PC-3 (cell line): Measurements from ENCODE around the gene CTNND2. TPM values are rescaled to one million over a fixed set of nuclear protein-coding genes. Genes with fewer than 3 reads are reported as not detected.

Experiments
- ATAC-seq: fragments of 200-7000 bp; cut with Tn5 transposase; 2 replicates; pipeline ENCODE4 v1.9.1; 2020; ENCODE audit warnings: mild to moderate bottlenecking, moderate library complexity
- BruUV-seq: library from RNA; stranded (reverse); fragments of 400-500 nt; replicated peaks from 2 replicates; lab custom pipeline; 2021; lab: Mats Ljungman, UMichigan
- CTCF ChIA-PET: fragments of 300-600 bp; sonication (Branson Sonifier 250); formaldehyde crosslinking; loops from one replicate; lab custom pipeline; 2022; ENCODE audit warnings: antibody characterized with exemption; lab: Charles Lee
- POLR2A ChIA-PET: fragments of 300-600 bp; sonication (Branson Sonifier 250); formaldehyde crosslinking; loops from one replicate; lab custom pipeline; 2022; ENCODE audit warnings: antibody characterized with exemption; ENCODE audit not compliant: unreplicated experiment; lab: Charles Lee
- DNase-seq: peaks from one replicate; pipeline ENCODE4 v3.0.0-alpha.2; 2015
- H2AFZ ChIP-seq: fragments of 300-600 bp; sonication (generic); 2 replicates; pipeline ENCODE4 v1.6.0; 2016; ENCODE audit warnings: antibody characterized with exemption, low read length
- H3F3A ChIP-seq: fragments of 300-600 bp; sonication (generic); one replicate; pipeline ENCODE4 v1.6.0; 2017; ENCODE audit warnings: antibody characterized with exemption, low read length, control low read depth, mild to moderate bottlenecking; ENCODE audit not compliant: unreplicated experiment
- H3K27ac ChIP-seq: fragments of 300-600 bp; sonication (generic); 2 replicates; pipeline ENCODE4 v1.5.1; 2016; ENCODE audit warnings: mild to moderate bottlenecking, low read length
- H3K27me3 ChIP-seq: fragments of 300-600 bp; sonication (generic); 2 replicates; pipeline ENCODE4 v1.6.1; 2016; ENCODE audit warnings: low read length, mixed read lengths
- H3K36me3 ChIP-seq: fragments of 300-600 bp; sonication (generic); 2 replicates; pipeline ENCODE4 v1.6.1; 2016; ENCODE audit warnings: low read depth, mixed run types, low read length, mixed read lengths
- H3K4me1 ChIP-seq: fragments of 300-600 bp; sonication (generic); 2 replicates; pipeline ENCODE4 v1.5.1; 2016; ENCODE audit warnings: low read length; ENCODE audit not compliant: insufficient read depth
- H3K4me2 ChIP-seq: fragments of 300-600 bp; sonication (generic); 2 replicates; pipeline ENCODE4 v1.6.0; 2016; ENCODE audit warnings: low read length
- H3K4me3 ChIP-seq: fragments of 300-600 bp; sonication (generic); 2 replicates; pipeline ENCODE4 v1.5.1; 2016; ENCODE audit warnings: mild to moderate bottlenecking, low read length, mixed read lengths
- H3K79me2 ChIP-seq: fragments of 300-600 bp; sonication (generic); 2 replicates; pipeline ENCODE4 v1.6.1; 2017; ENCODE audit warnings: low read length, mixed read lengths
- H3K9ac ChIP-seq: fragments of 300-600 bp; sonication (generic); 2 replicates; pipeline ENCODE4 v1.6.0; 2016; ENCODE audit warnings: mild to moderate bottlenecking, low read length
- H3K9me2 ChIP-seq: fragments of 300-600 bp; sonication (generic); replicated peaks from 2 replicates; pipeline ENCODE4 v1.6.1; 2016; ENCODE audit warnings: mixed run types, low read length, mixed read lengths
- H3K9me3 ChIP-seq: fragments of 300-600 bp; sonication (generic); 2 replicates; pipeline ENCODE4 v1.6.1; 2016; ENCODE audit warnings: low read length, mixed read lengths
- H4K20me1 ChIP-seq: fragments of 300-600 bp; sonication (generic); 2 replicates; pipeline ENCODE4 v1.6.1; 2016; ENCODE audit warnings: low read length, mixed read lengths
- EZH2 ChIP-seq: fragments of 300-600 bp; sonication (generic); IDR thresholded peaks from one replicate; pipeline ENCODE4 v1.6.1; 2017; ENCODE audit warnings: antibody characterized with exemption, mild to moderate bottlenecking, low read length; ENCODE audit not compliant: unreplicated experiment
- EZH2phosphoT487 ChIP-seq: fragments of 300-600 bp; sonication (generic); IDR thresholded peaks from 2 replicates; pipeline ENCODE4 v1.6.1; 2018; ENCODE audit warnings: mild to moderate bottlenecking, antibody characterized with exemption, low read length, borderline replicate concordance
- intact Hi-C: fragments of 100-400 bp; cut with micrococcal nuclease; formaldehyde crosslinking; loops from 2 replicates; pipeline ENCODE4 v1.9.0; 2023
- total RNA-seq: library from RNA; depleted of rRNA; stranded (reverse); fragments of >200 nt; gene quantifications from 2 replicates; pipeline ENCODE4 v1.2.3, GENCODE V29; 2014
- TF ChIP-seq, protein P1 (sequence below): fragments of 300-600 bp; sonication (generic); conservative IDR thresholded peaks from 2 replicates; pipeline ENCODE4 v1.5.1; 2017; ENCODE audit warnings: antibody characterized with exemption, low read depth, mild to moderate bottlenecking, low read length

Gene CTNND2
- total RNA-seq, 1 experiment from 2014 or later, result 1.8 TPM

DNA sequence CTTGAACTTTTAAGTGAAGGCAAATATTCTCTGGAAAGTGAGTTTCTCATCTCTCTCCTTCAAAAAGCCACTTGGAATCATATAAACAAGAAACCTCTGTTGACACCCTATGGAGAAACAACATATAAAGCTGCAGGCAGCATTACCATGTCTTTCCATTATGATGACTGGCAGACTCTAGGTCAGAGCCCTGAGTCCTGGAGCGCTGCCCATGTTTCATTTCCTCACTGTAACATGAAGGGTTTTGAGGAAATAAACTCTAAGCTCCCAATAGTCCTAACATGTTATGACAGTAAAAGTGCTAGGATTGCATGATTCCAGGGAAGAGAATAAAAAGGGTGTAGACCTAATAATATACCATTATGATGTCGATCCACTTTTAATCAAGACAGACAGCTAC, 220.6 kb downstream of the CTNND2 start:
- CTCF ChIA-PET, result no interaction called here

GRCh38 chr5:11681796-11682195, 222.4 kb downstream of the CTNND2 start:
- ChIA-PET POLR2A (no interaction called here), CTCF (no interaction called here)
- TF ChIP-seq, protein P1, sequence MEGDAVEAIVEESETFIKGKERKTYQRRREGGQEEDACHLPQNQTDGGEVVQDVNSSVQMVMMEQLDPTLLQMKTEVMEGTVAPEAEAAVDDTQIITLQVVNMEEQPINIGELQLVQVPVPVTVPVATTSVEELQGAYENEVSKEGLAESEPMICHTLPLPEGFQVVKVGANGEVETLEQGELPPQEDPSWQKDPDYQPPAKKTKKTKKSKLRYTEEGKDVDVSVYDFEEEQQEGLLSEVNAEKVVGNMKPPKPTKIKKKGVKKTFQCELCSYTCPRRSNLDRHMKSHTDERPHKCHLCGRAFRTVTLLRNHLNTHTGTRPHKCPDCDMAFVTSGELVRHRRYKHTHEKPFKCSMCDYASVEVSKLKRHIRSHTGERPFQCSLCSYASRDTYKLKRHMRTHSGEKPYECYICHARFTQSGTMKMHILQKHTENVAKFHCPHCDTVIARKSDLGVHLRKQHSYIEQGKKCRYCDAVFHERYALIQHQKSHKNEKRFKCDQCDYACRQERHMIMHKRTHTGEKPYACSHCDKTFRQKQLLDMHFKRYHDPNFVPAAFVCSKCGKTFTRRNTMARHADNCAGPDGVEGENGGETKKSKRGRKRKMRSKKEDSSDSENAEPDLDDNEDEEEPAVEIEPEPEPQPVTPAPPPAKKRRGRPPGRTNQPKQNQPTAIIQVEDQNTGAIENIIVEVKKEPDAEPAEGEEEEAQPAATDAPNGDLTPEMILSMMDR, result no peak
- Histone ChIP-seq H3K27ac (no peak overlapping the region), H3K36me3 (no peaks in the 10 kb centered on the region), H3K9me2 (0 out of 2 replicates have a peak, but pooled peaks cover 4% of the 10 kb centered on the region), H3K4me2 (no peak overlapping the region), H3K4me1 (no peaks in the 10 kb centered on the region), H4K20me1 (no peaks in the 10 kb centered on the region), H3K79me2 (no peaks in the 10 kb centered on the region), H3F3A (no peaks in the 10 kb centered on the region), H3K4me3 (no peak overlapping the region), H2AFZ (no peak overlapping the region), H3K27me3 (no peaks in the 10 kb centered on the region), H3K9ac (no peak overlapping the region), H3K9me3 (no peaks in the 10 kb centered on the region)
- ATAC-seq (no peak), DNase-seq (no peak)
- intact Hi-C loops, result no loop called here
- no TSS peak for BruUV-seq

More for the DNA sequence above, 220.6 kb downstream of the CTNND2 start:
- H3K4me1 ChIP-seq, result no peaks in the 10 kb centered on the region
- POLR2A ChIA-PET, result interaction anchor here (0.7 kb wide), 1 partner anchor 34 kb away, joined by 8 read pairs; no protein-coding TSS in a partner anchor
- no peaks in the 10 kb centered on the region for H3K9me3 ChIP-seq
- H3K36me3 ChIP-seq, result no peaks in the 10 kb centered on the region
- BruUV-seq, result no TSS peak
- TF ChIP-seq, protein P1, result no peak
- H3K79me2 ChIP-seq, result no peaks in the 10 kb centered on the region
- H3K27ac ChIP-seq, result no peak overlapping the region
- no peak for DNase-seq
- H3K4me3 ChIP-seq, result no peak overlapping the region
- H3F3A ChIP-seq, result no peaks in the 10 kb centered on the region
- intact Hi-C loops, result no loop called here
- no peaks in the 10 kb centered on the region for H3K27me3 ChIP-seq
- H4K20me1 ChIP-seq, result no peaks in the 10 kb centered on the region
- ATAC-seq, result no peak
- no peak overlapping the region for H3K4me2 ChIP-seq
- H2AFZ ChIP-seq, result no peak overlapping the region
- 0 out of 2 replicates have a peak, but pooled peaks cover 4% of the 10 kb centered on the region for H3K9me2 ChIP-seq
- H3K9ac ChIP-seq, result no peak overlapping the region

DNA sequence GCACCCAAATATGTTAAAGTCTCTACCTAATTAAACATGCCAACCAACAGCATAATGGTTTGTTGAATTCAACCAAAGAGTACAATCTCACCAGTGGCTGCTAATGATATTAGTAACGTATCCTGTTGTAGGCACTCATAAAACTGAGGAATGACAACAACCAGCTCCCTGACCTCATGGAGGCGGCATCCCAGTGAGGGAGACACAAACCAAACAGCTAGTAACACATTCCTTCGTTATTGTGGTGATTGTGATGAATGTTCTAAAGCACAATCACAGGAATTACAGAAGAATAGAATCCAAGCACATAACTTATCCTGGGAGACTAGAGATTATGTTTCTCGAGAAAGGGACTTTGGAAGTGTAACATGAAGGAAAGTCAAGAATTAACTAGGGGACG, 224.6 kb downstream of the CTNND2 start:
- intact Hi-C loops, result no loop called here
- no peak overlapping the region for H3K4me2 ChIP-seq
- no peaks in the 10 kb centered on the region for H3K79me2 ChIP-seq
- H3F3A ChIP-seq, result no peaks in the 10 kb centered on the region
- H3K4me3 ChIP-seq, result no peak overlapping the region
- H3K9me2 ChIP-seq, result 0 out of 2 replicates have a peak, but pooled peaks cover 4% of the 10 kb centered on the region
- TF ChIP-seq EZH2, result no peak
- TF ChIP-seq EZH2phosphoT487, result no peak
- TF ChIP-seq, protein P1, result no peak
- H3K9ac ChIP-seq, result no peak overlapping the region
- H3K9me3 ChIP-seq, result no peaks in the 10 kb centered on the region
- no peak overlapping the region for H3K27ac ChIP-seq
- H3K36me3 ChIP-seq, result no peaks in the 10 kb centered on the region
- H3K27me3 ChIP-seq, result no peaks in the 10 kb centered on the region
- no peaks in the 10 kb centered on the region for H3K4me1 ChIP-seq
- DNase-seq (no peak), ATAC-seq (no peak)
- H2AFZ ChIP-seq, result no peak overlapping the region
- POLR2A ChIA-PET, result no interaction called here
- BruUV-seq, result no TSS peak
- H4K20me1 ChIP-seq, result no peaks in the 10 kb centered on the region
- CTCF ChIA-PET, result no interaction called here
